ENCODE measurements around the gene SAMHD1.

SAMHD1 gene

GRCh38 chr20:36991703-36992102, 40.2 kb upstream of the SAMHD1 start:
- Histone ChIP-seq H3K4me3 (replicated peaks; ENCODE audit: low read depth, low read length) (no peak overlapping the region), H3K27me3 (replicated peaks; ENCODE audit: control insufficient read depth, insufficient read depth, low read length) (no peaks in the 10 kb centered on the region), H3K36me3 (ENCODE audit: control insufficient read depth, insufficient read depth, low read length) (peaks cover 2% of the 10 kb centered on the region; the same call in 1 of the 2 replicates)
- DNase-seq (ENCODE audit: extremely low read depth, insufficient read length) = no peak
- TF ChIP-seq CTCF (IDR thresholded peaks at IDR 0.05; ENCODE audit: insufficient read depth, low read length, poor library complexity, severe bottlenecking) = no peak

GRCh38 chr20:36989797-36990196, 38.3 kb upstream of the SAMHD1 start:
- Histone ChIP-seq H3K4me3 (replicated peaks; ENCODE audit: low read depth, low read length) (no peak overlapping the region), H3K27me3 (replicated peaks; ENCODE audit: control insufficient read depth, insufficient read depth, low read length) (no peaks in the 10 kb centered on the region), H3K36me3 (ENCODE audit: control insufficient read depth, insufficient read depth, low read length) (peaks cover 2% of the 10 kb centered on the region; the same call in 1 of the 2 replicates)
- TF ChIP-seq CTCF (IDR thresholded peaks at IDR 0.05; ENCODE audit: insufficient read depth, low read length, poor library complexity, severe bottlenecking) = no peak
- no peak for DNase-seq (ENCODE audit: extremely low read depth, insufficient read length)

- Histone ChIP-seq H3K36me3 (ENCODE audit: control insufficient read depth, insufficient read depth, low read length) (no peaks in the 10 kb centered on the region), H3K27me3 (replicated peaks; ENCODE audit: control insufficient read depth, insufficient read depth, low read length) (no peaks in the 10 kb centered on the region), H3K4me3 (replicated peaks; ENCODE audit: low read depth, low read length) (no peak overlapping the region)
- TF ChIP-seq CTCF (IDR thresholded peaks at IDR 0.05; ENCODE audit: insufficient read depth, low read length, poor library complexity, severe bottlenecking) = no peak
- DNase-seq (ENCODE audit: extremely low read depth, insufficient read length) = no peak
Measured at GRCh38 chr20:36988494-36988966, 37.0 kb upstream of the SAMHD1 start.

GRCh38 chr20:36984257-36984638, 32.7 kb upstream of the SAMHD1 start:
- no peak for TF ChIP-seq CTCF (IDR thresholded peaks at IDR 0.05; ENCODE audit: insufficient read depth, low read length, poor library complexity, severe bottlenecking)
- Histone ChIP-seq H3K4me3 (replicated peaks; ENCODE audit: low read depth, low read length) (no peak overlapping the region), H3K27me3 (replicated peaks; ENCODE audit: control insufficient read depth, insufficient read depth, low read length) (no peaks in the 10 kb centered on the region), H3K36me3 (ENCODE audit: control insufficient read depth, insufficient read depth, low read length) (no peaks in the 10 kb centered on the region)
- no peak for DNase-seq (ENCODE audit: extremely low read depth, insufficient read length)

- Histone ChIP-seq H3K36me3 (ENCODE audit: control insufficient read depth, insufficient read depth, low read length) (no peaks in the 10 kb centered on the region), H3K4me3 (replicated peaks; ENCODE audit: low read depth, low read length) (no peak overlapping the region), H3K27me3 (replicated peaks; ENCODE audit: control insufficient read depth, insufficient read depth, low read length) (no peaks in the 10 kb centered on the region)
- no peak for DNase-seq (ENCODE audit: extremely low read depth, insufficient read length)
- no peak for TF ChIP-seq CTCF (IDR thresholded peaks at IDR 0.05; ENCODE audit: insufficient read depth, low read length, poor library complexity, severe bottlenecking)
Measured at GRCh38 chr20:36975099-36975818, 23.8 kb upstream of the SAMHD1 start.

Data from GM06990 (cell line).